ENCODE measurements around the gene GPX6. TPM values are rescaled to one million over a fixed set of nuclear protein-coding genes. Genes with fewer than 3 reads are reported as not detected.

GPX6 gene
- total and polyA plus RNA-seq, 5 experiments from 2014 or later = not detected

GRCh38 chr6:28542440-28543296 is 27.1 kb upstream of the GPX6 start:
- Mint-ChIP-seq H3K27ac (peak overlapping the region; percentile 31 to 97 (median 71)), H3K27me3 (peaks cover 8 to 58% (median 21%) of the 10 kb centered on the region in 5 donors), H3K9me3 (peaks cover 0 to 30% (median 16%) of the 10 kb centered on the region in 9 donors), H3K4me1 (peaks cover 17 to 28% (median 24%) of the 10 kb centered on the region in 4 donors), H3K36me3 (peaks cover 0 to 13% (median 0%) of the 10 kb centered on the region in 3 donors), H3K4me3 (peak overlapping the region; percentile 78 to 94 (median 89))
- DNase-seq = peak; percentile 5 to 75 (median 63)
- POLR2A ChIA-PET = interaction anchor here (0.7 to 0.9 kb wide), 4 partner anchors 44 to 353 kb away, joined by 3 to 4 read pairs (median 4); partner anchors contain the start of gene ZSCAN26
- ATAC-seq = peak; percentile 57 to 66

DNA sequence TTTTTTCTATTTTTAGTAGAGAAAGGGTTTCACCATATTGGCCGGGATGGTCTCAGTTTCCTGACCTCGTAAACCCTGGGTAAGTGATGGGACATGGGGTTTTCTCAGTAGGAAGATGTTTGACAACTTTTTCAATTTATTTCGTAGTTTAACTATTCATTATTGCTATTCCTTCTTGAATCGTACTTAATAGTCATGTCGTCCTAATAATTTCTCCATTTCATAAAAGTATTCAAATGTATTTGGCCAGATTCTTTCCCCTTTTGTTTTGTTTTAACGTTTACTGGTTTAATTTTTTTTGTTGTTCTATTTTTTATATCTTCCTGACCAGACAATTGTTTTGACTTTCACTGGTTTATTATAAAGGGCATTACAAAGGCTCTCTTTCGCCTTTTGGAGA is 26.4 kb upstream of the GPX6 start:
- POLR2A ChIA-PET = interaction anchor here (0.7 kb wide), 1 partner anchor 53 kb away, joined by 3 read pairs; no protein-coding TSS in a partner anchor
- Mint-ChIP-seq H3K9me3 (peaks cover 0 to 30% (median 16%) of the 10 kb centered on the region in 9 donors), H3K4me1 (peaks cover 19 to 34% (median 30%) of the 10 kb centered on the region in 4 donors), H3K4me3 (peak overlapping the region; percentile 78 to 94 (median 89)), H3K27ac (peak overlapping the region in 4 of 10 donors; percentile 67 to 95 (median 83)), H3K27me3 (peaks cover 5 to 62% (median 15%) of the 10 kb centered on the region in 5 donors), H3K36me3 (peaks cover 0 to 13% (median 0%) of the 10 kb centered on the region in 3 donors)
- DNase-seq = no peak
- no peak for ATAC-seq

DNA sequence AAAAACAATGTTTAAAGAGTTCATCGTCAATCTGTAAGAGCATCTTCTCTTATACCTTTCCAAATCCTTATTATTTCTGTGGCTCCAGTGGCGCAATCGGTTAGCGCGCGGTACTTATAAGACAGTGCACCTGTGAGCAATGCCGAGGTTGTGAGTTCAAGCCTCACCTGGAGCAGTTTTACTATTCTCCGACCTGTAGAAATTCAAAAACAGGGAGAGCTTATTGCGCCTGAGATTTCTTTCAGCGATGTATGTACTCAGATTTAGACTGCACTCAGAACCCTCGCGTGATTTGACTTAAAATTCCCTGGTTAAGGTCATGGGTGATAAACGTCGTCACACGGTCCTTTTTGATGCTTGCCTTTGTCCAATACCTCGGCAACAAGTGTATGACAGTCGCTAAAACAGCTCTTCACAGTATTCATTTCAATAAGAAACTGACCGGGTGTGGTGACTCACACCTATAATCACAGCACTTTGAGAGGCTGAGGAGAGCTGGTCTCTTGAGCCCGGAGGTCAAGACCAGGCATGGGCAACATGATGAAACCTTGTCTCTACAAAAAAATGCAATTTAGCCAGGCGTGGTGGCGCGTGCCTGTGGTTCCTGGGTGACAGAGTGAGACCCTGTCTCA is 22.0 kb upstream of the GPX6 start:
- peak; percentile 53 to 87 for ATAC-seq

GRCh38 chr6:28537065-28537464 is 21.5 kb upstream of the GPX6 start:
- ATAC-seq (peak; percentile 47 to 59), DNase-seq (peak in 1 of 10 donors; percentile 14)
- Mint-ChIP-seq H3K36me3 (peaks cover 0 to 13% (median 0%) of the 10 kb centered on the region in 3 donors), H3K4me3 (peak overlapping the region; percentile 26 to 82 (median 74)), H3K9me3 (peaks cover 0 to 19% (median 12%) of the 10 kb centered on the region in 9 donors), H3K4me1 (peaks cover 6 to 18% (median 11%) of the 10 kb centered on the region in 4 donors), H3K27me3 (peaks cover 1 to 58% (median 16%) of the 10 kb centered on the region in 5 donors), H3K27ac (peak overlapping the region in 6 of 10 donors; percentile 15 to 97 (median 65))
- POLR2A ChIA-PET = interaction anchor here (0.6 kb wide), 1 partner anchor 205 kb away, joined by 4 read pairs; no protein-coding TSS in a partner anchor

More for the DNA sequence above, 22.0 kb upstream of the GPX6 start:
- peak in 8 of 10 donors; percentile 17 to 73 (median 50) for DNase-seq
- H3K27ac Mint-ChIP-seq = peak overlapping the region in 5 of 10 donors; percentile 25 to 97 (median 56)
- peaks cover 1 to 61% (median 16%) of the 10 kb centered on the region in 5 donors for H3K27me3 Mint-ChIP-seq
- H3K9me3 Mint-ChIP-seq = peaks cover 0 to 25% (median 15%) of the 10 kb centered on the region in 9 donors
- POLR2A ChIA-PET = interaction anchor here (0.6 kb wide), 1 partner anchor 205 kb away, joined by 4 read pairs; no protein-coding TSS in a partner anchor
- peaks cover 0 to 13% (median 0%) of the 10 kb centered on the region in 3 donors for H3K36me3 Mint-ChIP-seq
- peaks cover 11 to 24% (median 17%) of the 10 kb centered on the region in 4 donors for H3K4me1 Mint-ChIP-seq
- peak overlapping the region; percentile 26 to 82 (median 74) for H3K4me3 Mint-ChIP-seq

- POLR2A ChIA-PET = no interaction called here
- Mint-ChIP-seq H3K4me3 (no peak overlapping the region), H3K27me3 (peaks cover 1 to 58% (median 28%) of the 10 kb centered on the region in 5 donors), H3K4me1 (peaks cover 5 to 17% (median 10%) of the 10 kb centered on the region in 4 donors), H3K27ac (no peak overlapping the region), H3K36me3 (no peaks in the 10 kb centered on the region), H3K9me3 (no peaks in the 10 kb centered on the region)
- DNase-seq = no peak
- ATAC-seq = no peak
Observed at GRCh38 chr6:28534875-28535274, 19.3 kb upstream of the GPX6 start.

- H3K27me3 Mint-ChIP-seq = peaks cover 1 to 58% (median 28%) of the 10 kb centered on the region in 5 donors
- peaks cover 5 to 17% (median 10%) of the 10 kb centered on the region in 4 donors for H3K4me1 Mint-ChIP-seq
- no peak for ATAC-seq
- POLR2A ChIA-PET = no interaction called here
- peak overlapping the region in 1 of 10 donors; percentile 4 for H3K27ac Mint-ChIP-seq
- no peaks in the 10 kb centered on the region for H3K9me3 Mint-ChIP-seq
- DNase-seq = no peak
- H3K36me3 Mint-ChIP-seq = no peaks in the 10 kb centered on the region
- H3K4me3 Mint-ChIP-seq = no peak overlapping the region
Observed at GRCh38 chr6:28534306-28534705, 18.7 kb upstream of the GPX6 start.

DNA sequence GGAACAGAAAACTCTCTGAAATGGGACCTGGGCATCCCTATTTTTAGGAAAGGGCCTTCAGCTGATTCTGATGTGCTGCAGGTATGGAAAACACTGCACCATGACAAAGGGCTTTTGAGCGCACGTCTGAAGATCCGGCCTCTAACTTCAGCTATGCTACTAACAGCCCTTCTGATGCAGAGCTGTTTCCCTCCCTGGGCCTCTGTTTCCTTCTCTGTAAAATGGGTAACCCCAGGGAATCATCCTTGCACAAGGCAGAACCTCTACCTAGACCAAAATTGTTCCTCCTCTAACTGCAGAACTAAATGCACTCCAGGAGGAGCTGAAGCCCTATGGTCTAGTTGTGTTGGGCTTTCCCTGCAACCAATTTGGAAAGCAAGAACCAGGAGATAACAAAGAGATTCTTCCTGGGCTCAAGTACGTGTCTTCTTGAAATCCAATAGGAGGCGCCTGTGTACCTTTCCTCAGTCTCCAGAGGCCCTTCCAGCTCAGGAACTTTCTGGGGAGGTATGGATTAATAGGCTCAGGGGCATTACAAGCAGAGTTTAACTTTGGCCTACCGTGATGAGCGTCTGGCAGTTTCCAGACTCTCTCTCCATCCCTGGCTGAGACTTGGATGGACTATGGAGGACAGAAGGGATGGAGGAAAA is 16.0 kb upstream of the GPX6 start:
- POLR2A ChIA-PET = no interaction called here
- Mint-ChIP-seq H3K4me1 (peaks cover 0 to 6% (median 3%) of the 10 kb centered on the region in 4 donors), H3K4me3 (no peak overlapping the region), H3K27me3 (peaks cover 8 to 53% (median 44%) of the 10 kb centered on the region in 5 donors), H3K36me3 (no peaks in the 10 kb centered on the region), H3K9me3 (no peaks in the 10 kb centered on the region), H3K27ac (peak overlapping the region in 1 of 10 donors; percentile 62)
- ATAC-seq (no peak), DNase-seq (no peak)

DNA sequence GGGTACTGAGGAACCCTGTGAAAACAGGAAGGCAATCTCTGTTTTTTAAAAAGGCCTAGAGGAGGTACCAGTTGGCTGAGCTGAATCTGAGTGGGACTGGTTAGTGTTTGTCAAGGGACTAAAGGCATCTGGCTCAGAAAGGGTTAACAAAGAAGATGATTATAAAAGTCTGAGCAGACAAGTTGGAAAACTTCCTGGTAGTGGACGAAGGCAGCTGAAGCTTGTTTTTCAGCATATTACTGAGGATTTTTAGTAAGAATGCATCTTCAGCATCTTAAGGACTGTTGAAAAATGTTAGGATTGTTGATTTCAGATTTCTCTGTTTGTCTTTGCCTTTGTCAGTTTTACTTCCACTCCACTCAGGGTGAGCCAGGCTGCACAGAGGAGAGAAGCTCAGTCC is 15.2 kb upstream of the GPX6 start:
- ATAC-seq (no peak), DNase-seq (no peak)
- no peak overlapping the region for H3K4me3 Mint-ChIP-seq
- no peak overlapping the region for H3K27ac Mint-ChIP-seq
- peaks cover 11 to 53% (median 51%) of the 10 kb centered on the region in 5 donors for H3K27me3 Mint-ChIP-seq
- H3K9me3 Mint-ChIP-seq = no peaks in the 10 kb centered on the region
- H3K36me3 Mint-ChIP-seq = no peaks in the 10 kb centered on the region
- peaks cover 3 to 7% (median 7%) of the 10 kb centered on the region in 4 donors for H3K4me1 Mint-ChIP-seq
- POLR2A ChIA-PET = no interaction called here

DNA sequence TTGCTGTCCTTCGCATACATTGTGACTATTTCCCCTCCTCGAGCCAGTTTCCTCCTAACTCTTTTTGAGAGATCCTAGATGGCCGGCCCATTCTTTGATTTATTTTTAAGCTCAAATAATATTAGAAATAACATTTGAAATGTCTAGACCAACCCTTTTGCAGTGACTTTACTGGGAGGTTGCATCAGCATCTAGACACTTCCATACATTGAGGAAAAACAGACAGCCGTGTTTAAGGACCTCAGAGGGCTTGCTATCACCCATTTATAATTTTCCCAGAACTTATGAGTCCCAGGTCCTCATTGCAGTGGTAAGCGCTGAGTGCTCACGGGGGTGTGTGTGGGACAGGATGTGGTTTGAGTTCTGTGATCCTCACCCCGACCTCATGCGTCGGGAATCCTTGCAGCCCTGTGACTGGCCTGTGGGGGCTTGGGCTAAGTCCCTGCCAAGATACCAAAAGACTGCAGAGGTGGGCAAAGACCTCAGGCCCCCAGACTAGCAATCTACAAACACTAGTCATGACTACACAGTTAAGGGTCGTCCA is 10.0 kb upstream of the GPX6 start, which contains the start of gene GPX5:
TSS of gene GPX5 (plus strand) at position 386 of the 544 bp plus-strand sequence. CDS start at position 519, 133 bp downstream.
- no peaks in the 10 kb centered on the region for H3K36me3 Mint-ChIP-seq
- DNase-seq (peak in 6 of 10 donors; percentile 17 to 49 (median 28)), ATAC-seq (peak; percentile 38 to 76)
- H3K4me1 Mint-ChIP-seq = peaks cover 25 to 32% (median 28%) of the 10 kb centered on the region in 4 donors
- peak within 1 kb of the TSS in 2 of 10 donors; percentile 9 to 30 for H3K4me3 Mint-ChIP-seq
- POLR2A ChIA-PET = no interaction called here
- no peaks in the 10 kb centered on the region for H3K9me3 Mint-ChIP-seq
- peaks cover 12 to 50% (median 31%) of the 10 kb centered on the region in 5 donors for H3K27me3 Mint-ChIP-seq
- peak within 1 kb of the TSS in 1 of 10 donors; percentile 13 for H3K27ac Mint-ChIP-seq

GRCh38 chr6:28523241-28523622 is 7.6 kb upstream of the GPX6 start:
- Mint-ChIP-seq H3K27me3 (peaks cover 10 to 43% (median 24%) of the 10 kb centered on the region in 5 donors), H3K36me3 (no peaks in the 10 kb centered on the region), H3K4me1 (peaks cover 25 to 32% (median 28%) of the 10 kb centered on the region in 4 donors), H3K9me3 (no peaks in the 10 kb centered on the region), H3K27ac (peak overlapping the region in 8 of 10 donors; percentile 6 to 83 (median 45)), H3K4me3 (peak overlapping the region in 9 of 10 donors; percentile 42 to 85 (median 70))
- ATAC-seq (peak; percentile 99 to 100), DNase-seq (peak in 9 of 10 donors; percentile 9 to 78 (median 61))
- POLR2A ChIA-PET = no interaction called here

GRCh38 chr6:28522594-28523240 is 7.1 kb upstream of the GPX6 start:
- H3K4me3 Mint-ChIP-seq = peak overlapping the region in 6 of 10 donors; percentile 0 to 85 (median 70)
- peaks cover 25 to 32% (median 28%) of the 10 kb centered on the region in 4 donors for H3K4me1 Mint-ChIP-seq
- no peaks in the 10 kb centered on the region for H3K36me3 Mint-ChIP-seq
- peak in 1 of 2 donors; percentile 2 for ATAC-seq
- POLR2A ChIA-PET = interaction anchor here (0.6 kb wide), 1 partner anchor 14 kb away, joined by 5 read pairs; no protein-coding TSS in a partner anchor
- peaks cover 10 to 42% (median 23%) of the 10 kb centered on the region in 5 donors for H3K27me3 Mint-ChIP-seq
- DNase-seq = no peak
- H3K27ac Mint-ChIP-seq = peak overlapping the region in 6 of 10 donors; percentile 25 to 83 (median 46)
- no peaks in the 10 kb centered on the region for H3K9me3 Mint-ChIP-seq

Measured in naive thymus-derived CD8-positive, alpha-beta T cell (primary cell).